Adrenal gland (tissue), 12 donors: ENCODE measurements around the gene TLCD5. TPM values are rescaled to one million over a fixed set of nuclear protein-coding genes. Genes with fewer than 3 reads are reported as not detected.
A peak's percentile ranks its signal among the peaks of the same experiment; 100 is the strongest.

Experiments
- DNase-seq, 7 donors: peaks; one replicate each; pipeline ENCODE4 v3.0.0-alpha.2; 2019 to 2020
- H3K27ac ChIP-seq, 5 donors: fragments of 200-600 bp; sonication (generic) in 4 of 5; 1 replicate in 3 of 5; 2 replicates in 2 of 5; pipeline versions ENCODE4 v1.5.1 to v1.8.0; 2016 to 2020; ENCODE audit warnings: mild to moderate bottlenecking in 1 of 5
- H3K27me3 ChIP-seq: fragments of 200-600 bp; 2 replicates; pipeline ENCODE4 v1.8.0; 2021
- H3K36me3 ChIP-seq, 2 donors: fragments of 200-600 bp; replicated peaks in 1 of 2; 1 replicate in 1 of 2; 2 replicates in 1 of 2; pipeline versions ENCODE4 v1.5.1 to v1.8.0; 2018 to 2022
- H3K4me1 ChIP-seq, 2 donors: fragments of 200-600 bp; replicated peaks in 1 of 2; 1 replicate in 1 of 2; 2 replicates in 1 of 2; pipeline versions ENCODE4 v1.5.1 to v1.8.0; 2018 to 2021
- H3K4me3 ChIP-seq, 4 donors: fragments of 200-600 bp; sonication (generic) in 3 of 4; one replicate each; pipeline ENCODE4 v1.5.1; 2016 to 2018
- H3K9me3 ChIP-seq, 3 donors: fragments of 200-600 bp; sonication (generic) in 1 of 3; replicated peaks in 1 of 3; 1 replicate in 2 of 3; 2 replicates in 1 of 3; pipeline versions ENCODE4 v1.5.1 to v1.8.0; 2016 to 2021
- CTCF ChIP-seq, 6 experiments: fragments of 450-650 bp in 4 of 6; fragments of 200-600 bp in 2 of 6; sonication (generic) in 1 of 6; IDR thresholded peaks; 1 replicate in 5 of 6; 2 replicates in 1 of 6; pipeline versions ENCODE4 v1.5.1 to v1.8.0; 2016 to 2021; ENCODE audit warnings: antibody characterized with exemption in 6 of 6, mild to moderate bottlenecking in 2 of 6, moderate library complexity in 1 of 6
- POLR2A ChIP-seq, 2 donors: fragments of 450-650 bp; IDR thresholded peaks; one replicate each; pipeline ENCODE4 v1.6.1; 2017; ENCODE audit warnings: antibody characterized with exemption in 2 of 2, mild to moderate bottlenecking in 2 of 2, moderate library complexity in 1 of 2
- WGBS, 4 donors: extraction: QIAGEN DNeasy Blood & Tissue Kit in 2 of 4; methylation state at CpG; one replicate each; pipeline versions ENCODE4 v1.1.5 to v1.1.7; 2013 to 2017; 5-methylcytosine and 5-hydroxymethylcytosine counted together
- intact Hi-C, 2 donors: fragments of 100-400 bp; cut with DNase I; formaldehyde crosslinking; loops; one replicate each; pipeline versions ENCODE4 v1.14.1 to v1.15.0; 2022 to 2023
- polyA plus RNA-seq, 3 donors: library from polyadenylated mRNA; stranded (reverse); fragments of 200-250 nt in 2 of 3; fragments of 350-450 nt in 1 of 3; fragmentation: Illumina TruSeq in 1 of 3; extraction: RNeasy Lipid Tissue Mini Kit (QIAGEN cat#74804) in 1 of 3; gene quantifications; one replicate each; pipeline ENCODE4 v1.2.3, GENCODE V29; 2013 to 2014
- total RNA-seq, 9 donors: library from RNA; depleted of rRNA in 4 of 9; stranded (reverse); fragments of >200 nt in 4 of 9; fragments of 120-200 nt in 1 of 9; fragmentation: NEBNext Ultra II Directional in 1 of 9; extraction: Animal tissue kit (Norgen Biotek cat#: 25700) in 1 of 9; gene quantifications; one replicate each; pipeline versions ENCODE4 v1.1.0 to v1.2.4, GENCODE V29; 2013 to 2023
- donor health status: healthy with polysubstance abuse.
- donor health status: Bipolar disorder and iron deficiency.
- donor health status: DM: yes; HTN: yes; CAD: no.
- donor health status: DM: no; HTN: no; CAD: no.
- donor health status: DM: no; HTN: no; CAD: no.
- donor health status: DM: yes; HTN: yes; CAD: no.

Gene TLCD5
- total and polyA plus RNA-seq, 12 donors = 5.8 to 36.9 (median 13.5) TPM

- H3K27me3 ChIP-seq = no peaks in the 10 kb centered on the region
- peak in 1 of 7 donors; percentile 39 for DNase-seq
- intact Hi-C loops = loop anchor here in 1 of 2 donors (10.0 kb wide), 1 partner anchor 51 kb away; no protein-coding TSS in a partner anchor
- H3K4me1 ChIP-seq = peaks cover 22 to 89% of the 10 kb centered on the region in 2 donors
- no peaks in the 10 kb centered on the region for H3K36me3 ChIP-seq
- H3K4me3 ChIP-seq = no peak overlapping the region
- no peak overlapping the region for H3K27ac ChIP-seq
- no peaks in the 10 kb centered on the region for H3K9me3 ChIP-seq
- no peak for TF ChIP-seq CTCF (IDR thresholded peaks at IDR 0.05)
- TF ChIP-seq POLR2A (IDR thresholded peaks at IDR 0.05) = no peak
- 78 to 84% (median 82%) methylated on average over 2 of the region's 2 CpGs for WGBS, 4 donors
Observed at GRCh38 chr11:120343429-120343828, 18.3 kb downstream of the TLCD5 start.

- intact Hi-C loops = loop anchor here in 1 of 2 donors (10.0 kb wide), 1 partner anchor 50 kb away; no protein-coding TSS in a partner anchor
- H3K4me1 ChIP-seq = peaks cover 19 to 86% of the 10 kb centered on the region in 2 donors
- H3K27ac ChIP-seq = no peak overlapping the region
Observed at GRCh38 chr11:120344302-120345004, 19.4 kb downstream of the TLCD5 start.

GRCh38 chr11:120346233-120346632, 21.1 kb downstream of the TLCD5 start:
- Histone ChIP-seq H3K27me3 (no peaks in the 10 kb centered on the region), H3K27ac (peak overlapping the region in 1 of 5 donors; percentile 11), H3K36me3 (no peaks in the 10 kb centered on the region), H3K9me3 (no peaks in the 10 kb centered on the region), H3K4me1 (peaks cover 15 to 73% of the 10 kb centered on the region in 2 donors), H3K4me3 (no peak overlapping the region)
- intact Hi-C loops = loop anchor here in 1 of 2 donors (10.0 kb wide), 1 partner anchor 49 kb away; no protein-coding TSS in a partner anchor
- TF ChIP-seq POLR2A (IDR thresholded peaks at IDR 0.05) (no peak), CTCF (IDR thresholded peaks at IDR 0.05) (no peak)
- DNase-seq = no peak
- WGBS, 4 donors = 32 to 48% (median 38%) methylated on average over 1 of the region's 1 CpG

More at GRCh38 chr11:120344302-120345004, 19.4 kb downstream of the TLCD5 start:
- Histone ChIP-seq H3K27me3 (no peaks in the 10 kb centered on the region), H3K36me3 (no peaks in the 10 kb centered on the region), H3K9me3 (no peaks in the 10 kb centered on the region), H3K4me3 (no peak overlapping the region)
- WGBS, 4 donors = 33 to 65% (median 59%) methylated on average over 1 of the region's 1 CpG
- TF ChIP-seq CTCF (IDR thresholded peaks at IDR 0.05) (no peak), POLR2A (IDR thresholded peaks at IDR 0.05) (no peak)
- DNase-seq = no peak

- intact Hi-C loops = no loop called here
- H3K4me3 ChIP-seq = no peak overlapping the region
- peaks cover 6 to 49% of the 10 kb centered on the region in 2 donors for H3K4me1 ChIP-seq
- no peaks in the 10 kb centered on the region for H3K36me3 ChIP-seq
- no peak for DNase-seq
- H3K27ac ChIP-seq = no peak overlapping the region
- no peak for TF ChIP-seq CTCF (IDR thresholded peaks at IDR 0.05)
- H3K9me3 ChIP-seq = no peaks in the 10 kb centered on the region
- H3K27me3 ChIP-seq = no peaks in the 10 kb centered on the region
Observed at GRCh38 chr11:120350637-120351036, 25.5 kb downstream of the TLCD5 start.
